Measurements from ENCODE around the gene HEXIM2. TPM values are rescaled to one million over a fixed set of nuclear protein-coding genes. Genes with fewer than 3 reads are reported as not detected.

Gene HEXIM2
- total and polyA plus RNA-seq, 2 of the 13 experiments (the other 11 are each of a cell fraction or from before 2014, with no cell fraction given), result 27.1 to 32.4 TPM

GRCh38 chr17:45132572-45133463 lies 28.9 kb upstream of the HEXIM2 start (continued):
- TF ChIP-seq ZNF761 (CRISPR knock-in tag; conservative IDR thresholded peaks at IDR 0.05), result peak; percentile 94
- TF ChIP-seq ZBTB44 (CRISPR knock-in tag; IDR thresholded peaks at IDR 0.05), result no peak
- TF ChIP-seq ZNF20 (CRISPR knock-in tag; IDR thresholded peaks at IDR 0.05), result no peak
- TF ChIP-seq KLF13 (CRISPR knock-in tag; IDR thresholded peaks at IDR 0.05), result peak; percentile 71; the same call in 1 of the 2 replicates
- TF ChIP-seq CENPT (CRISPR knock-in tag; IDR thresholded peaks at IDR 0.05; ENCODE audit: low read depth), result peak; percentile 51; the same call in 1 of the 2 replicates
- TF ChIP-seq ZMYM3 (CRISPR knock-in tag; IDR thresholded peaks at IDR 0.05), result peak; percentile 65
- TF ChIP-seq IKZF5 (CRISPR knock-in tag; IDR thresholded peaks at IDR 0.05), result peak; percentile 49; the same call in 1 of the 2 replicates
- no peak for TF ChIP-seq HMG20A (CRISPR knock-in tag; IDR thresholded peaks at IDR 0.05; ENCODE audit: borderline replicate concordance)
- TF ChIP-seq ELF3 (CRISPR knock-in tag; IDR thresholded peaks at IDR 0.05), result 0 out of 2 replicates have a peak, but pooled peaks have one; percentile 14
- TF ChIP-seq ZNF574 (CRISPR knock-in tag; IDR thresholded peaks at IDR 0.05), result peak; percentile 38; the same call in 1 of the 2 replicates
- no peak; the same call in 1 of the 2 replicates for TF ChIP-seq ZNF567 (CRISPR knock-in tag; IDR thresholded peaks at IDR 0.05; ENCODE audit: borderline replicate concordance)
- TF ChIP-seq TIGD3 (CRISPR knock-in tag; IDR thresholded peaks at IDR 0.05; ENCODE audit: borderline replicate concordance), result 0 out of 2 replicates have a peak, but pooled peaks have one; percentile 50
- no peak for TF ChIP-seq POLR2AphosphoS2 (IDR thresholded peaks at IDR 0.05; ENCODE audit: low read depth, low read length)
- TF ChIP-seq SRSF9 (IDR thresholded peaks at IDR 0.05; ENCODE audit: borderline replicate concordance, insufficient read depth, low read depth, low read length, poor library complexity, severe bottlenecking), result no peak
- peak; percentile 70; the same call in 1 of the 2 replicates for TF ChIP-seq ZBTB4 (CRISPR knock-in tag; IDR thresholded peaks at IDR 0.05; ENCODE audit: borderline replicate concordance)
- TF ChIP-seq FOSL1 (CRISPR knock-in tag; IDR thresholded peaks at IDR 0.05; ENCODE audit: borderline replicate concordance), result 0 out of 2 replicates have a peak, but pooled peaks have one; percentile 11
- TF ChIP-seq DMAP1 (CRISPR knock-in tag; IDR thresholded peaks at IDR 0.05), result no peak; the same call in 1 of the 2 replicates
